HCT116 (cell line): Measurements from ENCODE around the gene UMODL1. TPM values are rescaled to one million over a fixed set of nuclear protein-coding genes. Genes with fewer than 3 reads are reported as not detected.

ENCODE experiments used
- ATAC-seq: fragments of 200-7000 bp; cut with Tn5 transposase; 2 replicates; pipeline ENCODE4 v1.9.1; 2020; ENCODE audit warnings: mild to moderate bottlenecking, moderate library complexity
- BruUV-seq: library from RNA; stranded (reverse); fragments of 400-500 nt; replicated peaks from 2 replicates; lab custom pipeline; 2021; lab: Mats Ljungman, UMichigan
- CTCF ChIA-PET: fragments of 300-600 bp; sonication (Branson Sonifier 250); formaldehyde crosslinking; loops from one replicate; lab custom pipeline; 2021; ENCODE audit warnings: antibody characterized with exemption; lab: Charles Lee
- POLR2A ChIA-PET: fragments of 300-600, 350-600 bp; sonication (Branson Sonifier 250); formaldehyde crosslinking; loops from one replicate; lab custom pipeline; 2021; ENCODE audit warnings: antibody characterized with exemption; lab: Charles Lee
- RAD21 ChIA-PET, 2 experiments: fragments of 300-600 bp; sonication (Branson Sonifier 250); formaldehyde crosslinking; loops; one replicate each; lab custom pipeline; 2023; ENCODE audit warnings: low total read pairs in 2 of 2; ENCODE audit not compliant: uncharacterized antibody in 2 of 2, unreplicated experiment in 2 of 2, low non-redundant PET in 1 of 2; lab: Charles Lee
- DNase-seq: peaks from one replicate; pipeline ENCODE4 v3.0.0-alpha.2; 2010; ENCODE audit warnings: low read depth, low spot score
- H2AFZ ChIP-seq: fragments of 200-600 bp; shearing (Covaris generic), sonication (generic); 2 replicates; pipeline ENCODE4 v1.6.1; 2017; ENCODE audit warnings: low read depth, mixed run types, mixed read lengths, antibody characterized with exemption, low read length; ENCODE audit not compliant: poor library complexity, severe bottlenecking
- H3K27ac ChIP-seq: 2 replicates; pipeline ENCODE4 v1.5.1; 2012; ENCODE audit warnings: low read depth, low read length
- H3K27me3 ChIP-seq: fragments of 200-600 bp; sonication (generic); 2 replicates; pipeline ENCODE4 v1.6.1; 2016; ENCODE audit warnings: mixed run types, low read length, mixed read lengths; ENCODE audit not compliant: insufficient read depth
- H3K36me3 ChIP-seq, 2 experiments: fragments of 200-500 bp in 1 of 2; fragments of 200-600 bp in 1 of 2; sonication (Bioruptor generic) in 1 of 2; sonication (generic) in 1 of 2; 2 replicates each; pipeline versions ENCODE4 v1.5.1 to v1.6.1; 2014 to 2016; ENCODE audit warnings: low read length in 2 of 2, inconsistent platforms in 1 of 2, mixed read lengths in 1 of 2, mixed run types in 1 of 2; ENCODE audit not compliant: insufficient read depth in 2 of 2, control insufficient read depth in 1 of 2
- H3K4me1 ChIP-seq, 2 experiments: fragments of 200-600 bp in 1 of 2; sonication (generic) in 1 of 2; 2 replicates each; pipeline versions ENCODE4 v1.5.1 to v1.6.1; 2012 to 2017; ENCODE audit warnings: low read length in 2 of 2, inconsistent platforms in 1 of 2, mild to moderate bottlenecking in 1 of 2, mixed read lengths in 1 of 2, mixed run types in 1 of 2, moderate library complexity in 1 of 2; ENCODE audit not compliant: insufficient read depth in 2 of 2, control insufficient read depth in 1 of 2
- H3K4me2 ChIP-seq: fragments of 200-600 bp; sonication (generic); 2 replicates; pipeline ENCODE4 v1.6.1; 2017; ENCODE audit warnings: mixed run types, low read length, mixed read lengths
- H3K4me3 ChIP-seq, 2 experiments: fragments of 200-600 bp in 1 of 2; sonication (generic) in 1 of 2; replicated peaks in 1 of 2; 2 replicates each; pipeline ENCODE4 v1.5.1; 2011 to 2016; ENCODE audit warnings: low read length in 2 of 2, control low read depth in 1 of 2, low read depth in 1 of 2, mild to moderate bottlenecking in 1 of 2, mixed read lengths in 1 of 2, mixed run types in 1 of 2
- H3K79me2 ChIP-seq: fragments of 200-600 bp; sonication (generic); 2 replicates; pipeline ENCODE4 v1.6.1; 2017; ENCODE audit warnings: mild to moderate bottlenecking, mixed run types, low read length, moderate library complexity, mixed read lengths; ENCODE audit not compliant: insufficient read depth
- H3K9ac ChIP-seq: fragments of 200-600 bp; sonication (generic); 2 replicates; pipeline ENCODE4 v1.6.1; 2016; ENCODE audit warnings: low read length, mixed read lengths
- H3K9me2 ChIP-seq: fragments of 200-600 bp; sonication (generic), shearing (Covaris generic); 2 replicates; pipeline ENCODE4 v1.6.1; 2017; ENCODE audit warnings: mixed run types, mild to moderate bottlenecking, moderate library complexity; ENCODE audit not compliant: insufficient read depth
- H3K9me3 ChIP-seq, 2 experiments: fragments of 200-500 bp in 1 of 2; fragments of 200-600 bp in 1 of 2; sonication (Bioruptor generic) in 1 of 2; sonication (generic) in 1 of 2; 2 replicates each; pipeline ENCODE4 v1.6.1; 2014 to 2017; ENCODE audit warnings: low read length in 2 of 2, mixed read lengths in 2 of 2, inconsistent platforms in 1 of 2, low read depth in 1 of 2, mild to moderate bottlenecking in 1 of 2, mixed run types in 1 of 2, moderate library complexity in 1 of 2; ENCODE audit not compliant: control insufficient read depth in 1 of 2, insufficient read depth in 1 of 2
- H4K20me1 ChIP-seq: fragments of 200-600 bp; sonication (generic), shearing (Covaris generic); 2 replicates; pipeline ENCODE4 v1.6.1; 2017; ENCODE audit warnings: mixed run types, mild to moderate bottlenecking, moderate library complexity; ENCODE audit not compliant: insufficient read depth
- CBX3 ChIP-seq: IDR thresholded peaks from 2 replicates; pipeline ENCODE4 v1.6.1; 2012; ENCODE audit warnings: low read depth
- CEBPB ChIP-seq: IDR thresholded peaks from 2 replicates; pipeline ENCODE4 v1.6.1; 2012; ENCODE audit warnings: low read depth
- FOSL1 ChIP-seq: IDR thresholded peaks from 2 replicates; pipeline ENCODE4 v1.6.1; 2012; ENCODE audit warnings: low read depth
- JUND ChIP-seq: IDR thresholded peaks from 2 replicates; pipeline ENCODE4 v1.6.1; 2012
- POLR2AphosphoS5 ChIP-seq: IDR thresholded peaks from 2 replicates; pipeline ENCODE4 v1.6.1; 2011; ENCODE audit warnings: mild to moderate bottlenecking, low read depth, low read length, moderate library complexity
- SRF ChIP-seq: IDR thresholded peaks from 2 replicates; pipeline ENCODE4 v1.6.1; 2012; ENCODE audit warnings: low read depth
- TCF7L2 ChIP-seq: IDR thresholded peaks from 2 replicates; pipeline ENCODE4 v1.7.0; 2011; ENCODE audit warnings: borderline replicate concordance, inconsistent platforms; ENCODE audit not compliant: insufficient read depth, insufficient read length; ENCODE audit errors: extremely low read depth
- YY1 ChIP-seq: IDR thresholded peaks from 2 replicates; pipeline ENCODE4 v1.6.1; 2011; ENCODE audit warnings: low read length, low read depth, moderate library complexity, mild to moderate bottlenecking; ENCODE audit not compliant: insufficient replicate concordance; ENCODE audit errors: extremely low read depth
- ZBTB33 ChIP-seq: IDR thresholded peaks from 2 replicates; pipeline ENCODE4 v1.6.1; 2011; ENCODE audit warnings: mild to moderate bottlenecking, low read length, moderate library complexity; ENCODE audit not compliant: insufficient replicate concordance; ENCODE audit errors: extremely low read depth
- ZFX ChIP-seq: fragments of 450-650 bp; IDR thresholded peaks from 2 replicates; pipeline ENCODE4 v1.6.1; 2017
- ZNF274 ChIP-seq: fragments of 200-500 bp; sonication (Bioruptor generic); IDR thresholded peaks from 2 replicates; pipeline ENCODE4 v1.6.1; 2014; ENCODE audit warnings: mild to moderate bottlenecking, low read depth, low read length, inconsistent platforms
- intact Hi-C: fragments of 100-400 bp; cut with micrococcal nuclease; formaldehyde crosslinking; loops from 2 replicates; pipeline ENCODE4 v1.10.0; 2022
- total RNA-seq: library from RNA; stranded (reverse); gene quantifications from one replicate; pipeline ENCODE4 v1.2.1, GENCODE V29; 2021; ENCODE audit not compliant: unreplicated experiment
- TF ChIP-seq, protein P1 (sequence below), 3 experiments: fragments of 200-600 bp in 1 of 3; sonication (generic) in 1 of 3; IDR thresholded peaks in 2 of 3; conservative IDR thresholded peaks in 1 of 3; 2 replicates each; pipeline ENCODE4 v1.5.1; 2012 to 2017; ENCODE audit warnings: low read depth in 2 of 3, low read length in 2 of 3, antibody characterized with exemption in 1 of 3, borderline replicate concordance in 1 of 3, control low read depth in 1 of 3, mild to moderate bottlenecking in 1 of 3, mixed read lengths in 1 of 3, mixed run types in 1 of 3, moderate library complexity in 1 of 3; ENCODE audit not compliant: insufficient read depth in 1 of 3
- TF ChIP-seq, protein P2 (sequence below): IDR thresholded peaks from 2 replicates; pipeline ENCODE4 v1.6.1; 2012

UMODL1 gene
- total RNA-seq, 1 experiment from 2014 or later: not detected

- TF ChIP-seq ZNF274: no peak
- TF ChIP-seq ZBTB33: no peak
- TF ChIP-seq, protein P1, sequence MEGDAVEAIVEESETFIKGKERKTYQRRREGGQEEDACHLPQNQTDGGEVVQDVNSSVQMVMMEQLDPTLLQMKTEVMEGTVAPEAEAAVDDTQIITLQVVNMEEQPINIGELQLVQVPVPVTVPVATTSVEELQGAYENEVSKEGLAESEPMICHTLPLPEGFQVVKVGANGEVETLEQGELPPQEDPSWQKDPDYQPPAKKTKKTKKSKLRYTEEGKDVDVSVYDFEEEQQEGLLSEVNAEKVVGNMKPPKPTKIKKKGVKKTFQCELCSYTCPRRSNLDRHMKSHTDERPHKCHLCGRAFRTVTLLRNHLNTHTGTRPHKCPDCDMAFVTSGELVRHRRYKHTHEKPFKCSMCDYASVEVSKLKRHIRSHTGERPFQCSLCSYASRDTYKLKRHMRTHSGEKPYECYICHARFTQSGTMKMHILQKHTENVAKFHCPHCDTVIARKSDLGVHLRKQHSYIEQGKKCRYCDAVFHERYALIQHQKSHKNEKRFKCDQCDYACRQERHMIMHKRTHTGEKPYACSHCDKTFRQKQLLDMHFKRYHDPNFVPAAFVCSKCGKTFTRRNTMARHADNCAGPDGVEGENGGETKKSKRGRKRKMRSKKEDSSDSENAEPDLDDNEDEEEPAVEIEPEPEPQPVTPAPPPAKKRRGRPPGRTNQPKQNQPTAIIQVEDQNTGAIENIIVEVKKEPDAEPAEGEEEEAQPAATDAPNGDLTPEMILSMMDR (IDR thresholded peaks at IDR 0.05 in 2 of 3, conservative IDR thresholded peaks at IDR 0.05 in 1 of 3; ENCODE audit: borderline replicate concordance in 1 of 3, insufficient read depth in 1 of 3, low read depth in 2 of 3, low read length in 2 of 3): no peak
- TF ChIP-seq SRF: no peak
- TF ChIP-seq, all 23 proteins: peak for 0
Measured at GRCh38 chr21:42189431-42189830, 118.3 kb downstream of the UMODL1 start (continued).

- TF ChIP-seq, protein P2, sequence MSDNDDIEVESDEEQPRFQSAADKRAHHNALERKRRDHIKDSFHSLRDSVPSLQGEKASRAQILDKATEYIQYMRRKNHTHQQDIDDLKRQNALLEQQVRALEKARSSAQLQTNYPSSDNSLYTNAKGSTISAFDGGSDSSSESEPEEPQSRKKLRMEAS: no peak
- TF ChIP-seq CBX3 (no peak), POLR2AphosphoS5 (no peak), TCF7L2 (no peak), SRF (no peak), ZNF274 (no peak), FOSL1 (no peak), ZFX (no peak), JUND (no peak), YY1 (no peak), CEBPB (no peak)
- Histone ChIP-seq H3K9ac (no peak overlapping the region), H3K36me3 (no peaks in the 10 kb centered on the region), H3K4me1 (no peaks in the 10 kb centered on the region), H3K4me3 (no peak overlapping the region), H2AFZ (no peak overlapping the region), H3K9me2 (no peaks in the 10 kb centered on the region), H3K9me3 (no peaks in the 10 kb centered on the region), H3K4me2 (no peak overlapping the region), H4K20me1 (no peaks in the 10 kb centered on the region), H3K27me3 (no peaks in the 10 kb centered on the region), H3K27ac (no peak overlapping the region), H3K79me2 (no peaks in the 10 kb centered on the region)
- ChIA-PET RAD21 (no interaction called here), CTCF (interaction anchor here (1.1 kb wide), 1 partner anchor 45 kb away, joined by 3 read pairs; no protein-coding TSS in a partner anchor), POLR2A (interaction anchor here (1.2 kb wide), 1 partner anchor 9 kb away, joined by 4 read pairs; no protein-coding TSS in a partner anchor)
- DNase-seq (no peak), ATAC-seq (no peak)
- BruUV-seq: no TSS peak
- intact Hi-C loops: no loop called here
Measured at GRCh38 chr21:42189860-42190485, 118.9 kb downstream of the UMODL1 start.
